HEK293T (cell line): ENCODE results near the gene GRAMD2A.
"Not testable (repeated sequence)": the region's sequence is repeated elsewhere in the genome, so short reads cannot be mapped to it uniquely, and the experiment has no call there.

Source experiments
- CTCF ChIA-PET: fragments of 350-600 bp; formaldehyde crosslinking; extraction: SDS; loops from one replicate; lab custom pipeline; 2021; ENCODE audit warnings: antibody characterized with exemption, inconsistent platforms; lab: Yijun Ruan, JAX
- POLR2A ChIA-PET: fragments of 350-600 bp; formaldehyde crosslinking; extraction: SDS; loops from one replicate; lab custom pipeline; 2020; ENCODE audit warnings: antibody characterized with exemption, inconsistent platforms; lab: Yijun Ruan, JAX
- DNase-seq: peaks from one replicate; pipeline ENCODE4 v3.0.0; 2012; ENCODE audit warnings: mixed read lengths; ENCODE audit errors: extremely low spot score
- ARNT ChIP-seq: fragments of 450-650 bp; IDR thresholded peaks from 2 replicates; pipeline ENCODE4 v1.6.1; 2017; ENCODE audit warnings: mild to moderate bottlenecking
- BHLHE40 ChIP-seq: fragments of 450-650 bp; IDR thresholded peaks from 2 replicates; pipeline ENCODE4 v1.6.1; 2016; ENCODE audit warnings: mild to moderate bottlenecking, moderate library complexity, borderline replicate concordance
- CTBP1 ChIP-seq: fragments of 450-650 bp; IDR thresholded peaks from 2 replicates; pipeline ENCODE4 v1.6.1; 2016; ENCODE audit warnings: borderline replicate concordance
- ELF4 ChIP-seq: fragments of 450-650 bp; IDR thresholded peaks from 2 replicates; pipeline ENCODE4 v1.6.1; 2017; ENCODE audit warnings: antibody characterized with exemption
- FOXA1 ChIP-seq: fragments of 450-650 bp; IDR thresholded peaks from 2 replicates; pipeline ENCODE4 v1.6.1; 2016; ENCODE audit warnings: mild to moderate bottlenecking
- FOXK2 ChIP-seq: fragments of 450-650 bp; IDR thresholded peaks from 2 replicates; pipeline ENCODE4 v1.6.1; 2016; ENCODE audit warnings: mild to moderate bottlenecking
- FOXM1 ChIP-seq: fragments of 450-650 bp; IDR thresholded peaks from 2 replicates; pipeline ENCODE4 v1.6.1; 2017; ENCODE audit warnings: mild to moderate bottlenecking, borderline replicate concordance
- HDGF ChIP-seq: fragments of 450-650 bp; IDR thresholded peaks from 2 replicates; pipeline ENCODE4 v1.6.1; 2017; ENCODE audit warnings: antibody characterized with exemption, borderline replicate concordance
- L3MBTL2 ChIP-seq: fragments of 450-650 bp; conservative IDR thresholded peaks from 2 replicates; pipeline ENCODE4 v1.6.1; 2016; ENCODE audit warnings: mild to moderate bottlenecking
- LEF1 ChIP-seq: fragments of 450-650 bp; IDR thresholded peaks from 2 replicates; pipeline ENCODE4 v1.6.1; 2017; ENCODE audit warnings: mild to moderate bottlenecking, borderline replicate concordance
- NFRKB ChIP-seq: fragments of 450-650 bp; IDR thresholded peaks from 2 replicates; pipeline ENCODE4 v1.6.1; 2016; ENCODE audit warnings: mild to moderate bottlenecking, moderate library complexity
- SP1 ChIP-seq: fragments of 450-650 bp; IDR thresholded peaks from 2 replicates; pipeline ENCODE4 v1.6.1; 2017
- SUZ12 ChIP-seq: fragments of 450-650 bp; IDR thresholded peaks from 2 replicates; pipeline ENCODE4 v1.6.1; 2016; ENCODE audit warnings: mild to moderate bottlenecking
- TARDBP ChIP-seq: fragments of 450-650 bp; IDR thresholded peaks from 2 replicates; pipeline ENCODE4 v1.6.1; 2016
- ZNF384 ChIP-seq: fragments of 450-650 bp; IDR thresholded peaks from 2 replicates; pipeline ENCODE4 v1.6.1; 2016
- TF ChIP-seq, protein P1 (sequence below): fragments of 450-650 bp; IDR thresholded peaks from 2 replicates; pipeline ENCODE4 v1.6.1; 2016

GRAMD2A gene

DNA sequence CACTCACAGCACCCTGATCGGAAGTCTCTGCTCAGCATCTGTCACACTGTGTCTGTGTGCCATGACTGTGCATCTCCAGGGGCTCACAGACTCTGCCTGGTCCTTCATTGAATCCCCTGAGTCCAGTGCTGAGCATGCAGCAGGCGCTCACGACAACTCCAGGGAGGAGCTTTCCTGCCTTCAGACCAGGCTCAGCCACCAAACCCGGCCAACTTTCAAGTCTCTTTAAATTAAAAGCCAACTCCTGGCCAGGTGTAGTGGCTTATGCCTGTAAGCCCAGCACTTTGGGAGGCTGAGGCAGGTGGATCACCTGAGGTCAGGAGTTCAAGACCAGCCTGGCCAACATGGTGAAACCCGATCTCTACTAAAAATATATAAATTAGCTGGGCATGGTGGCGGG is 24.2 kb downstream of the GRAMD2A start:
- no peak for TF ChIP-seq FOXK2
- TF ChIP-seq NFRKB: no peak
- TF ChIP-seq BHLHE40: no peak
- no peak for TF ChIP-seq SUZ12
- TF ChIP-seq, protein P1, sequence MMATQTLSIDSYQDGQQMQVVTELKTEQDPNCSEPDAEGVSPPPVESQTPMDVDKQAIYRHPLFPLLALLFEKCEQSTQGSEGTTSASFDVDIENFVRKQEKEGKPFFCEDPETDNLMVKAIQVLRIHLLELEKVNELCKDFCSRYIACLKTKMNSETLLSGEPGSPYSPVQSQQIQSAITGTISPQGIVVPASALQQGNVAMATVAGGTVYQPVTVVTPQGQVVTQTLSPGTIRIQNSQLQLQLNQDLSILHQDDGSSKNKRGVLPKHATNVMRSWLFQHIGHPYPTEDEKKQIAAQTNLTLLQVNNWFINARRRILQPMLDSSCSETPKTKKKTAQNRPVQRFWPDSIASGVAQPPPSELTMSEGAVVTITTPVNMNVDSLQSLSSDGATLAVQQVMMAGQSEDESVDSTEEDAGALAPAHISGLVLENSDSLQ: no peak
- TF ChIP-seq TARDBP: no peak
- no peak for TF ChIP-seq HDGF
- TF ChIP-seq CTBP1: no peak
- TF ChIP-seq LEF1: no peak
- no peak for TF ChIP-seq L3MBTL2
- TF ChIP-seq FOXM1: no peak
- TF ChIP-seq FOXA1: no peak
- TF ChIP-seq ARNT: no peak
- TF ChIP-seq SP1: no peak
- no peak for TF ChIP-seq ELF4
- TF ChIP-seq ZNF384: no peak
- POLR2A ChIA-PET: interaction anchor here (0.6 kb wide), 1 partner anchor 387 kb away, joined by 3 read pairs; no protein-coding TSS in a partner anchor
- CTCF ChIA-PET: no interaction called here
- DNase-seq: no peak

DNA sequence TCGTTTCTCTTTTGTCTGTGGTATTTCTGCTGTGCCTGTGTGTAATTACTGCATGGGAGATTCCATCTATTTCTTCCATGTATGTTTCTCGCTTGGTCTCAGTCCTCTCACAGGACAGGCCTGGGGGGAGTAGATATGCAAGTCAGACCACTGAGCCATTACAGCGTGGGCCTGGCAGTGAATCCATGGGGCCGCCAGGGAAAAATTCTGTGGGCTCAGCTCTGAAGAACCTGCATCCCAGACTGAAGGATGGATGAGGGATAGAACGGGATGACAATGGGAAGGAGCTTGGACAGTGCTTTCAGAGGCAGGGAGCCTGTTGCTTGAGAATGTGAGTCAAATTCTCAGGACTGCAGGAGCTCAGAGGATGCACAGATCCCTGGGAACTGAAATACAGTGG is 24.8 kb downstream of the GRAMD2A start:
- CTCF ChIA-PET: no interaction called here
- no peak for TF ChIP-seq FOXA1
- TF ChIP-seq SP1: no peak
- TF ChIP-seq SUZ12: no peak
- TF ChIP-seq L3MBTL2: no peak
- no peak for TF ChIP-seq ELF4
- no peak for TF ChIP-seq LEF1
- no peak for TF ChIP-seq ZNF384
- no peak for TF ChIP-seq FOXK2
- TF ChIP-seq NFRKB: no peak
- TF ChIP-seq TARDBP: no peak
- no peak for TF ChIP-seq BHLHE40
- TF ChIP-seq, protein P1: no peak
- no peak for TF ChIP-seq CTBP1
- TF ChIP-seq HDGF: no peak
- TF ChIP-seq ARNT: no peak
- no peak for TF ChIP-seq FOXM1
- no peak for DNase-seq
- POLR2A ChIA-PET: interaction anchor here (0.6 kb wide), 1 partner anchor 387 kb away, joined by 3 read pairs; no protein-coding TSS in a partner anchor

DNA sequence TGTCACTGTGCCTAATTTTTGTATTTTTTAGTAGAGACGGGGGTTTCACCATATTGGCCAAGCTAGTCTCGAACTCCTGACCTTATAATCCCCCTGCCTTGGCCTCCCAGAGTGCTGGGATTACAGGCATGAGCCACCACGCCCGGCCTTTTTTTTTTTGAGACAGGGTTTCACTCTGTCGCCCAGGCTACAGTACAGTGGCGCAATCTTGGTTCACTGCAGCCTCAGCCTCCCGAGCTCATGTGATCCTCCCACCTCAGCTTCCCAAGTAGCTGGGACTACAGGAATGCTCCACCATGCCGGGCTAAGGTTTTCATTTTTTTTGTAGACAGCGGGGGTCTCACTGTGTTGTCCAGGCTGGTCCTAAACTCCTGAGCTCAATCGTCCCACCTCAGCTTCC is 25.6 kb downstream of the GRAMD2A start:
- CTCF ChIA-PET, DNase-seq, POLR2A ChIA-PET: not testable (repeated sequence)

DNA sequence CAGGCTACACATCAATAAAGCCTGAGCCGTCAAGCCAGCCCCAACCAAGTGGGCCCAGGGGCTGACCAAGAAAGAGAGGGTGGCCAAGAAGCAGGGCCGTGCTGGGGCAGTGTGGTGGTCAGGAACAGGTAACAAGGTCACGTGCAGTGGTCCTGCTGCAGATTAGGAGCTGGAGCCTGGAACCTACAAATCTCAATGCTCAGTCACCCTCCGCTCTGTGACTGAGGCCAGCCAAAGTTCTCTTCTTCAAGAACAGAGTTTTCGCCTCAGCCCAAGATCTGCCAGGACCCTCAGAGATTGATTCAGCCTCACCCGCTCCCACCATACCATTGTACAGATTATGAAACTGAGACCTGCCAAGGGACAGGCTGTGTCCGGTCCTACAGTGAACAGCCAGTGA is 26.9 kb downstream of the GRAMD2A start:
- no peak for TF ChIP-seq FOXA1
- TF ChIP-seq CTBP1: no peak
- no peak for TF ChIP-seq FOXM1
- TF ChIP-seq FOXK2: no peak
- TF ChIP-seq NFRKB: no peak
- no peak for DNase-seq
- POLR2A ChIA-PET: no interaction called here
- CTCF ChIA-PET: no interaction called here

DNA sequence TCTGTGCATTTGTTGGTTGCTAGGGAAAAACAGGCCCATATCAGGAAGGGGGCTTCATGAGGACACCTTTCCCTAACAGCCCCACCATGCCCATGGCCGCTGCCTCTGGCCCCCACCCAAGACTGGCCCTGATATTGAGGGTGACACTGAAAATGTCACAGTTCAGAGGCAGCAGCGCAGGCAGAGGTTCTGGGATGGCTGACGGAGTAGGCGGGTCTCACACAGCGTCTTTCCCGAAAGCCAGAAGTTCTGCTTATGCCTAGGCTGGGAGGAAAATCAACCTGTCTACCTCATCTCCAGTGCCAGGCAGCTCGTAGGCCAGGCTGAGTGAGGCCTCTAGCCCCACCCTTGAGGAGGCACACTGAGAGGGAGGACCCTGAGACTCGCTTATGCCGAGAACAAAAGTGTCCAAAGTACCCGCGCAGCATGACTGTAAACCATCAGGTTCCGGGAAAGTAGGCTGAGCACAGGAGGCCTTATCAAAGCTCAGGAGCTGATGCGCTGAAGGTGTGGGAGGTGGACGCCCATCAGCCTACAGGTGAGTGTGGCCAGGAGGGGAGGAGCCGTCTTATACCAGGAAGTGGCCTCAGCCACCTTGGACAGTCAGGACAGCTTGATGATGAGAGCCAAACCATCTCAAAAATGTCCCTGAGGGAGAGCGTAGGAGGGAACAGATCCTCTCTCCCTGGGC is 27.5 kb downstream of the GRAMD2A start:
- no peak for TF ChIP-seq ZNF384
- no peak for TF ChIP-seq HDGF
- no peak for TF ChIP-seq SUZ12
- no peak for TF ChIP-seq BHLHE40
- TF ChIP-seq ELF4: no peak
- TF ChIP-seq FOXK2: no peak
- no peak for TF ChIP-seq L3MBTL2
- TF ChIP-seq LEF1: no peak
- ChIA-PET CTCF (no interaction called here), POLR2A (no interaction called here)
- no peak for DNase-seq

DNA sequence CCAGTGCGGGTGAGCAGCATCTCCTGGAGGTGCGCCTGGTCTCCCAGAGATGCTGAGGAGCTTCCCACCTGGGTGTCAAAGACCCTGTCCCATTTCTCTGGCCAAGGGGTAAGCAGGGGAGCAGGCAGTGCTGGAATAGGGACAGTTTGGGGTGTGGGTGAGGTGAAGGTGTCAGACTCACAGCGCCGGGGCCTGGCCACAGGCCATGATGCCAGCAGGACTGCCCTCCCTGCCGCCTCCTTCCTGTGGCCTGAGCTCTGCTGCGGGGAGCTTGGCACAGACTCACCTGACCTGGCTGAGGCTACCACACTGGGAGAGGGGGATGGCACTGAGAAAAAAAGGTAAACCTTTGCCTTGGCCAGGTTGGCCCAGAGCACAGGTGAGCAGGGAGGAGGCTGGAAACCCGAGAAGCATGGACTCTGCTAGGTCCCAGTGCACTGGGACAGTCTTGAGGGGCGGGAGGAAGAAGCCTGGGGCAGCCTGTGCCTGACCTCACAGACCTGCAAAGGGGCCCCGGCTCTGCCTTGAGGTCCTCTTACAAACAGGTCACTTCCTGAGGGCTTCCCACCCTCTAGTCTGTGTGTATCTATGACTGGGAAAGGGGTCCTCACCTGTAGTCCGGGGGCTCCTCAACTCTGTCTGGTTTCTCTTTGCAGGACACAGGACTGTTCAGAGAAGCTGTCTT is 28.2 kb downstream of the GRAMD2A start:
- POLR2A ChIA-PET: no interaction called here
- no peak for TF ChIP-seq LEF1
- no peak for TF ChIP-seq TARDBP
- no peak for TF ChIP-seq NFRKB
- no peak for TF ChIP-seq SUZ12
- TF ChIP-seq ZNF384: no peak
- TF ChIP-seq HDGF: no peak
- TF ChIP-seq L3MBTL2: no peak
- no peak for TF ChIP-seq SP1
- CTCF ChIA-PET: interaction anchor here (0.7 kb wide), 2 partner anchors 13 to 425 kb away, joined by 3 to 4 read pairs; no protein-coding TSS in a partner anchor

DNA sequence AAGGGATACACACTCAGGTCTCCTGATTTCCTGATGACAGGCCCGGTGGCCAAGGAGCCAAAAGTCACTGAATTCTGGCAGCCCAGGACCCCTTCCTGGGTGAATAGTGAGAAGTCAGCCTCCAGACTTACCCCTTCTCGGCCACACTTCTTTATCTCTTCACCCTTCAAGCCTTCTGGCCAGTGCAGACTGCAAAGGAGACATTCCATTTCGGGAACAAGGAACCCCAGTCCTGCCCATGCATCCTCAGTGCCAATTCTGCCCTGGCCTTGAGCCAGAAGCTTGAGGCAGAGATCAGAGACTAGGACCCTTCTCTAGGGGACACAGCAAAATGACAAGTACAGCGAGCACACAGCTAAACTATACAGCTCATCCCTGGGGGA is 28.8 kb downstream of the GRAMD2A start:
- ChIA-PET POLR2A (no interaction called here), CTCF (interaction anchor here (0.7 kb wide), 2 partner anchors 12 to 425 kb away, joined by 3 to 4 read pairs; no protein-coding TSS in a partner anchor)
- TF ChIP-seq SUZ12 (no peak), SP1 (no peak), TARDBP (no peak), NFRKB (no peak), FOXM1 (no peak)
- TF ChIP-seq, protein P1: no peak

More for the DNA sequence above, 28.2 kb downstream of the GRAMD2A start:
- no peak for DNase-seq

More for the DNA sequence above, 28.8 kb downstream of the GRAMD2A start:
- no peak for DNase-seq
